GM18858 (cell line): Measurements from ENCODE around the gene RBP2.
A peak's percentile ranks its signal among the peaks of the same experiment; 100 is the strongest.
"Not testable (repeated sequence)": the region's sequence is repeated elsewhere in the genome, so short reads cannot be mapped to it uniquely, and the experiment has no call there.

ENCODE experiments used
- ATAC-seq: cut with Tn5 transposase; IDR thresholded peaks from one replicate; pipeline ENCODE4 v1.9.1; 2021; ENCODE audit not compliant: unreplicated experiment

RBP2 gene

DNA sequence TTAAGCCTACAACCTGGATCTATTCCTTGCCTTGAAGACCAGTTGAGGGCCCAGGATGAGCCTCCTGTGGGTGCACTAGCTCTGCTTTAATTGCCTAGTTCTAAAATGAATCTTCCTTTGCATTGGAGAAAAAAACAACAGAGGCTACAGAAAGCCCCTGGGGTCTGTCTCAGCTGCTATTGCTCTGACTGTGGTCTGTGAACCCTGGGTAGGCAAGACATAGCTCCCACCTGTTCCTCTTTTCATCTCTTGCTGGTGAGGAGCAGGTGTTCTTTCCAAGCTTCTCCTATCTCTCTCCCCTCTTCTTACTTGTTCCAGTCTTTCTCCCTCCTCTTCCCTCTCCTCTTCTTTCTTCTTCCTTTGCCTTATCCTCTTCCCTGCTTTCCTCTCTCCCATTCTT, 28.8 kb downstream of the RBP2 start:
- no peak for ATAC-seq

DNA sequence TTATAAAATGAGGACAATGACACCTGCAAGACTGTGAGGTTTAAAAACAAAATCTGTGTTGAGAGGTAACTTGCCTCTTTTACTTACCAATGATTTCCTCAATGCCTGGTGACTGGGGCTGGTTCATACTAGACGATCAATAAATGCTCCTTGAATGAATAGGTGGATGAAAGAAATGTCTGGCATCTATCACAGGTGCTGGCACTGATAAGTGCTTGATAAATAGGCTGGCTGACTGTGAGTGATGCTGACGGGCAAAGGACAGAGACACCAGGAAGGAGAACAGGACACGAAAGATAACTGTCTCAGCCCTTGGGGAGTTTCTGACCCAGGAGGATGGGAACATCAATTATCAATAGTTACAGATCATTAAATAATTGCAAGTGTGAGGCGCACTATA, 31.9 kb downstream of the RBP2 start:
- ATAC-seq, result no peak

DNA sequence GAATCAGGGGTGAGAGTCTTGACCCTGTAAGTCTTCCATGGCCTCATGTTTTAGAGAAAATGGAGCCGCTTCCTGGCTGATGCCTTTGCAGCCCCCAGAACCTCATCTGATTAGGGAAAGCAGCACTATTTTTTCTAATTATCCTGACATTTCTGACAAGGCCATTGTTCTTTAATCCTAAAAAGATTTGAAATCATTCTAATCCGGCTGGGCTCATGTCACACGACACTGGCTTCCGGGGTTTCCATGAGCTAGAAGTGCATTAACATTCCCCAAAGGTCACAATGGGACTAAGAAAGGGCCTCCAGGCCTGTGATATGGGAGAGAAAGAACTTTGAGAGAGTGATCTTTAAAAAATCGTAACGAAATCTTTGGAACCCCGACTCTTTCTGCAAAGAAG, 33.1 kb downstream of the RBP2 start:
- no peak for ATAC-seq

DNA sequence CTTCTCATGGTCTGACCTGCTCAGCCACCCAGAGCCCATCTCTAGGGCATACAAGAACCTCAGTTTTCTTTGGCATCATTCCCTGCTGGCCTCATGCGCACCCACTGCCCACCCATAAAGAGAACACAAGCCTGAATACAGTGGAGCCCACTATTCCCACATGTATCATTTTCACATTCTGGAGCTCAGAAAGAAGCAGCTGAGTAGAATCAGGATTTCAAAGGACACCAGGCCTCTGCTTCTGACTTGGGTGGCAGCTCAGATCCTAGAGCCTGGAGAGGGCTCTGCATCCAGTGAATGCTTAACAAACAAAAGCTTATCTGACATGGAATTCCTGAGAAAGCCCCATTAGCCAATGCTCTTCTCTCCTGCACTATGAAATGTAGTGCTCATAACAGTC, 34.7 kb downstream of the RBP2 start:
- ATAC-seq, result no peak

DNA sequence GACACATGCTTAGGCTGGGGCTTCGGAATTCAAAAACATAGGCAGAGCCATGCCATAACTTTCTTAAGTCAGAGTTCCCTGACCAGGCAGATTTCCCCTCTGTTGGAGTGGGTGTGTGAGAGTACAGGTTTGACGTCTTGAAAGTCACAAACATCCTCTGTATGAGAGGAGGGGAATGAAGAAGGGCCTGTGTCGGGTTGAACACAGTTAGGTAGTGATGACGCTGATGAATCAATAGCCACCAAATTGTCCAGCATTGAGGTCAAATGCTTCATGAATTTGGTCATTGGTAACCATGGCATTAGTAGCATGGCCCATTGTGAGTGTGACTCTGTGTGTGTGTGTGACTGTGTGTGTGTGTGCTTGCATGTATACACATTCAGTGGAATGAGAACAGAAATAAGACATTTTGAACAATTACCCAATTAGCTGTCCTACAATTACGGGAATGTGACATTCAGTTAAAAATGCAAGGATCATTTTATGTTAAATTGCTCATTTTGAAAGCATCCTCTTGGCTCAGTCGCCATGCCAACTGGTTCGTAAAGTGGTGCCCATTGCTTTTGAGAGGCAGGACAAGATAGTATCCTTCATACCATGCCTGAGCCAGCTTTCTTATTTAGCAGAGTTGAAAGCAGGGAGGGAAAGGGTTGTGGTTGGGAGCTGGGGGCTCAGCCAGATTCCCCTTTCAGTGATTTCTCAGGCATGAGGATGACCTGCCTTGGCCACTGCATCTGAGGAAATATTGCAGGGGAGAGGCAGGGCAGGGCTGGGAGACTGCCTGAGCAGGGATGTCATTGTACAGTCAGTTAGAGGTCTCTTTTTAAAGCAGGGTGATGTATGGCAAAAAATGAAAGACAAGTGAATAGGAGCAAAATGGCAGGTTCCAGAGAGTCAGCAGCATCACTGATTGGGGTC, 35.4 kb downstream of the RBP2 start:
- ATAC-seq, result no peak

DNA sequence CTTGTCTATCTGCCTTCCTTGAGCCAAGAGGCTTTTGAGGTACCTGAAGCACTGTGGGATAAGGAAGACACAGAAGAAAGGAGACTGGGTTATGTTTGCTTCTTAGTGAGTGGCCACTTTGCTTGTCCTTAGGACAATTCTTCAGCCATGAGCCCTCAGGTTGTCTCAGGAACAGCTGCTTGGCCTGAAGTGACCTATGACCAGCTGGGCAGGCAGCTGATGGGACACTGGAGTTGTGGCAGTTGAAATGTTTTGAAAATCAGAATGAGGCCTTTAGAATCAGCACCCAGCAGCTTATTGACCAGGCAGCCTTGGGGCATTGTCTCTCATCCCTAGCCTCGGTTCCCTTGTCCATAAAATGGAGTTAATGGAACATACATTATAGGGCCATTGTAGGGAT, 37.0 kb downstream of the RBP2 start:
- no peak for ATAC-seq

DNA sequence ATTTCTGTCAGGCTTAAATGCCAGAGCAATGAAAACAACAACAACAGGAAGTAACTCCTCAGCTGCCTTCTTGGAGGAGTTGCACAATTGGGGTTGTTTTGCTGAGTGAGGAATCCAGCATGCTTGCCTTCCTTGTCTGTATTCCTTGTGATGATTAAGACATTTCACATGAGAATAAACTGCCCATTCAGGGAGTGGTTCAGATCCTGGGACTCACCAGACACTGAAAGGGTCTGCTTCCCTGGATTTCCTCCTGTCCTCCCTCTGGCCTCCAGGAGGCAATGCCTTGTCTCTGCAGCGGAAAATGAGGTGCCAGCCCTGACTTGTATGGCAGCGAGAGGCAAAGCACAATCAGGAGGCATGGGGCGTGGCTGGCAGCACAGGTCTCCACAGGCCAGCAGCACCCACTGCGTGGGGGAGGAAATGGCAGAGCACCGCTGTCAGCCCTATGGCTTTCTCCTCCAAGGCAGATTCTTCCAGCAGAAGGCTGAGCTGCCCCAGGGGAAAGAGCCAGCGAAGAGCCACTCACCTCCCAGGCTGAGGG, 41.5 kb downstream of the RBP2 start:
- no peak for ATAC-seq

DNA sequence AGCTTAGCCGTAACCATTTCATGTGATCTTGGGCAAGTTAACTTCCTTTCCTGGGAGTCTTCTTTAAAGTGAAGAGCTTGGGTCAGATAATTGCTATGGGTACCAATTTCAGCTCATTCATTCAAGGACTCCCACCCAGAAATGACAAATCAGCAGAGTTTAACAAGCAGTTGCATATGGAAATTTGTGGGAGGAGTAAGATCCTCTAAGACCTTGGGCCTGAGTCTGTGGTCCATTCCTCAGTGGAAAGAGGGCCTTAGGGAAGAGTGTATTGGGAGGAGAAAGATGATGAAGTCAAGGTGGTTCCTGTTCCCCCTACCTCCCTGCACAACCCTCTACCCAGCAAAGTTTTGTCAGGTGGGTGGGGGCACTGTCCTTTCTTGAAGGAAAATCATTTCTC, 42.1 kb downstream of the RBP2 start:
- no peak for ATAC-seq

DNA sequence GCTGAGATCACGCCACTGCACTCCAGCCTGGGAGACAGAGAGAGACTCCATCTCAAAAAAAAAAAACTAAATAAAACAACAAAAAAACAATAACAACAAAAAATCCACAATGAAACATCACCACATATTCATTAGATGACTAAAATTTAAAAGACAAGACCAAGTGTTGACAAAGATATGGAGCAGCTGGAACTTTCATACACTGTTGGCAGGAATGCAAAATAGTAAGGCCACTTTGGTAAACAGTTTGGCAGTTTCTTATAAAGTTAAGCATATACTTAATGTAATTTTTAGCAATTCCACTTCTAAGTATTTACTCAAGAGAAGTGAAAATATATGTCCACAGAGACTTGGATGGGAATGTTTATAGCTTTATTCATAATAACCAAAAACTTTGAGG, 43.2 kb downstream of the RBP2 start:
- no peak for ATAC-seq

DNA sequence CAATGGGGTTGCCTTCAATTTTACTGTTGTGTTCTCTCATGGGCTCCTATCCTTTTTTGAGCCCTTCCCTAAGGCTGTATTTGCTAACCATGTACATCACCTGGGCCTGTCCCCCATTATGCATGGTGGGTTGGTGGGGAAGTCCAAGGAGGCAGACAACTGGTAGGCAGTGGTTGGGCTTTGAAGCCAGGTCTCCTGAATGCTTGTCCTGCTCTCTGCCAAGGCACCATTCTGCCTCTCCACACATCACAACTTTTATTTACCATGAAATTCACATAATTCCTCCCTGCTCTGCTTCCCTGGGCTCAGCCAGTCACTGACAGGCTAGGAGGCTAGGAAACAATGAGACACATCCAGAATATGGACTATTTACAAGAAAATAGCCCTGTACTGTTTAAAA, 45.8 kb downstream of the RBP2 start:
- no peak for ATAC-seq

DNA sequence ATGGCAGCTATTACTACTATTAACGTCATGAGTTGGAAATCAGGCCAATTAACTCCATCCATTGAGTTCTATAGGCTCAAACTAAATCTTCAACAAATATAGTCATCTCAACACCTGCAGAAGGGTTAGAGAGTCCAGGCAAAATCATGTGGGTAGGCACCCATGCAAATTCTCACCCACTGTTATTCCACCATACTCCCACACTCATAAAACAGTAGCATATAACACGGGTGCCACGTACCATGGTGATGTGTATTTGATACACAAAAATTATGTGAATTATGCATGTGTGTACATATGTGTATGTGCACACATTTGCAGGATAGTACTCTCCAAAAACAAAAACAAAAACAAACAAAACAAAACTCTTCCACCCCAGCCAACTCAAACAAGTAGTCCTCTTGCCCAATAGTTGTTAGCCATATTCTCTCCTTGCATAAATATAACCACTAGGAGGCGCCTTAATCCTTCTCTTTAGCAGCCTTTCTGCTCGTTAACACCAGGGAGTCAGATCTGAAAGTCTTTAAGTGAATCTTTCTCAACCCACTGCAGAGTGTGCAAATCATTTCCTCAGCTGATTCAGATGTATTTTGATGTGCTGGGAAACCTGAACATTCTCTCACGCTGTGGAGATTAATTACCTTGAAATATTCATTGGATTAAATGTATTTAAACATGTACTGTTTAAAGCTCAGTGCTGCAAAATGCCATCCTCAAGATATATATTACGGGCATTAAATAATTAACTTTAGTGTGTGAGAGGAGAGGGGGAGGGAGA, 48.8 kb downstream of the RBP2 start:
- peak; percentile 86 for ATAC-seq

DNA sequence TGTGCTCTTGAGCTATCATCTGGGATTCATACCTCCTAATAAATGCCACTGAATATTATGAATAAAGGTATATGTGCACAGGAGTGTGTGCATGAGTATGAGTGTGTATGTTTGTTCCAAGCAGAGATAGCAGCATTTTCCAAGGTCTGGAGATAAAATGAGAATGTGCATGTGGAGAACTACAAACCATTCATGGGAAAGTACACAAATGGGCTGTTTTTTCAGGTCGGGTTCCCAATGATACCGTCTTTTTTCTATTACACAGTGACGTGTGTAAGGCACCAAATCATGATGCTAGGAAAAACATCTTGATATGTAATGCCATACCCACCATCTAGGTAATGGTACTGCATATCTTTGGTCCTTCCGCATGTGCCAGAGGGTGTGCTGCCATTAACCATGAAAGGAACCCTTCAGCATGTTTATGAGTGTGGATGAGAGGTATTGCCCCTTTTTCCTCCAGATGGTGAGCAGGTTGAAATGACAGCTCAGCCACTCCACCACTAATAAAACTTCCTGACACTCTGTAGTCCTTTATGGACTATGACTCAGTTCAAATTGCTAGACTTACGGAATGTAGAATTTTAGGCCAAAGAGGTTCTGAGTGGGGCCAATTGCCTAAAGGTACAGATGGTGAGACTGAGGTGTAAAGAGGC, 50.4 kb downstream of the RBP2 start:
- ATAC-seq, result no peak

DNA sequence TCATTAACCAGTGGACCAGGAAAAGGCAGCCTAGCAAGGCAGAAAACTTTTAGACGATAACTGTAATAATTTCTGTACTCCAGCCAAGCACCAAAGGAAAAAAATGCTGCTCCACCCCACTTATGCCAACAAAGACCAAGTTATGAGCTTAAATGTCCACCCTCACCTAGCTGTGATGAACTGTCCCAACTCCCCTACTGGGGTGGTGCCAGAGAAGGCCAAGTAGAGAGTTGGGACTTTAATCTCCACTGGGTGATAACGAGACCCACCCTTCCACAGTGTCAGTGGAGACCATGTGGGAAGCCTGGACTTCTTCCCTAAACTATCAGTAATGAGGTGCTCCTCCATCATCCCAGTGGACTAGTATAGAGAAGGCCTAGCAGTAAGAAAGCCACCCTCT, 53.1 kb downstream of the RBP2 start:
- ATAC-seq, result no peak

DNA sequence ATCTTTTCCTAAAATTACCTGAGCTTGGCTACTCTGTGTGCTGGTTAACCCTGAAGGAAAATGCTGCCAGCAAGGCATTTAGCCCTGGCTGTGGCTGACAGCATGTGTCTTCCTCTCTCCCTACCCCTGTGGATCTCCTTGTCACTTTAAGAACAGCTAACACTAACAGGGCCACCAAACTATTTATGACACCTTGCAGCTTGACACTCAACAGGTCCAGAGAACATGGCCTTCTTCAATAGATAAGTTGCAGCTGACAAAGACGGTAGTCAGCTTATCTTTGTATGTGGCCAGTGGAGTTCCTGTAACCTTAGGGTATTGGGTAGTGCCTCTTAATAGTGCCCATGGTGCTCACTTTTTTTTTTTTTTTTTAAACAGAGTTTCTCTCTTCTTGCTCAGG, 54.9 kb downstream of the RBP2 start:
- no peak for ATAC-seq

DNA sequence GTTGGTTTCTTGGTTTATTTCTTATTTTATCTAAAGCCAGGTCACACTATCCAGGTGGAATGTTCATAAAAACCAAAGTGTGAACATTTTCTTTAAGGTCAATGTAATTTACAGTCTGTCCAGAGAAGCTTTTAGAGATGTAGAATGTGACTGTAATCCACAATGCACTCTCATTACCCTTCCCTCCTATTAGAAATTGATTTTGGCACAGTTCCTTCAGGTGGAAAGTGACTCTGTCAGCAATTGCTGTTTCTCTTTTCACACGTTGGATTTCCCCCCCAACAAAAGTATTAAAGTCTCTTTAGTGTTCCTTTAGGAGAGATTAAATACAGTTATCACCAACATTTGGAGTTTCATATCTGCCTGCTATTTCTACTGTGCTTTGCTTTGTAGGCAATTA, 55.3 kb downstream of the RBP2 start:
- no peak for ATAC-seq

DNA sequence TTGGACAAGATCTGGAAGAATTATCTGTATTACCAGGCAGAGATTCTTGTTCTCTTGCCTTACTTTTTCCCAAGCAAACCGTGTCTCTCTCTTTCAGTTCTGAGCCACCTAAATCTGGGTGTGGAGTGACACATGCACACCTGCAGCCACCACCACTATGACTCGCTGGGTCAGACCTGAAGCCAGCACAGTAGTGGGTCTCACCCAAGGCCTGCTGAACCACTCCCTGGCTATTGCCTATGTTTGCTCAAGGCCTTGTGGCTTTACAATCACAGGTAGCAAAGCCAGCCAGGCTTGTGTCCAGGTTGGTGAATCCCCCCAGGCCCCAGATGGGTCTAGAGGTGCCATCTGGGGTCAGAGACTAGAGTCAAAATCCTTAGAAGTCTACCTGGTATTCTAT, 58.2 kb downstream of the RBP2 start:
- ATAC-seq, result no peak

DNA sequence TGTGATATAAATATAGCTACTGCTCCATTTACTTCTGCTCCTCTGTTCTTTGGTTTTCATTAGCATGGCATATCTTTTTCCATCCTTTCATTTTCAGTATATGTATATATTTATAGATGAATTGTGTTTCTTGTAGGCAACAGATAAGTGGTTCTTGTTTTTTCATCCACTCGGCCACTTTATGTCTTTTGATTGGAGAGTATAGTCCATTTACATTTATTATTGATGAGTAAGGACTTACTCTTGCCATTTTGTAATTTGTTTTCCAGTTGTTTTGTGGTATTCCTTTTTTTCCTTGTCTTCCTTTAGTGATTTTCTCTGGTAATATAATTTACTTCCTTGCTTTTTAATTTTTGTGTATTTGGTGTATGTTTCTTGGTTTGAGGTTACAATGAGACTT, 60.0 kb downstream of the RBP2 start:
- ATAC-seq, result no peak

DNA sequence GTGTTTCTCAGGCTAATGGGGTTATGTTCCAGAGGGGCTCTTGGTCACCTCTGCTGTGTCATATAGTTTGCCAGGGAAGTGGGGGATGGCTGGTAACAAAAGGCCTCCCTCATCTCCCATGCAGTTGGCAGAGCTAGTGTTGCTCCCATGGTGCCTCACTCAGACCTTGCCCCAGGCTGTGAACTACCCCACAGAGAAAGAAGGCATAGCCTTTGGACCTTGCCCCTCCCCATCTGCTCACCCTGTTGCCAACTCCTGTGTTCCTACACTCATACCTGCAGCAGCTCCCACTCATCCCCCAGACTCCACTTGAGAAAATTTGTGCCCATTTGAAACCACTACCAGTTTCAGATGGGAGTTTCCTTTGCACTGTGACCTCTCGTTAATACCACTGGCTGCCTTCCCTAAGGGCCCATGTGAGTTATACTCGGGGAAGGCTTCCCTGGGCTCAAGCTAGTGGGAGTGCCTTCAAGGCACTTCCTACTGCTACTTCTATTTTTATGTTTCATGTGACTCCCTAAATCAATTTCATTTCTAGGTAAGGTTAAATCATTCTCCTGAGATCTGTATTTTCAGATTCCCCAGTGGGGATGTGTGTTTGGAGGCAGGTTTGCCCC, 61.6 kb downstream of the RBP2 start:
- no peak for ATAC-seq

DNA sequence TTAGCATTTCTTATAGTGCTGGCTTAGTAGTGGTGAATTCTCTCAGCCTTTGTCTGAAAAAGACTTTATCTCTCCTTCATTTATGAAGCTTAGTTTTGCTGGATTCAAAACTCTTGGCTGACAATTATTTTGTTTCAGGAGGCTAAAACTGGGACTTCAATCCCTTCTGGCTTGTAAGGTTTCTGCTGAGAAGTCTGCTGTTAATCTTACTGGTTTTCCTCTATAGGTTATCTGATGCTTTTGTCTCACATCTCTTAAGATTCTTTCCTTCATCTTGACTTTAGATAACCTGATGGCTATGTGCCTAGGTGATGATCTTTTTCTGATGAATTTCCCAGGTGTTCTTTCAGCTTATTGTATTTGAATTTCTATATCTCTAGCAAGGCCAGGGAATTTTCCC, 63.4 kb downstream of the RBP2 start:
- ATAC-seq, result not testable (repeated sequence)
